Suprapubic skin (tissue), 4 donors: ENCODE data around the gene FKBP9. TPM values are rescaled to one million over a fixed set of nuclear protein-coding genes. Genes with fewer than 3 reads are reported as not detected.

Experiments used
- DNase-seq, 2 donors: peaks; one replicate each; pipeline ENCODE4 v3.0.0-alpha.2; 2019; ENCODE audit warnings: low spot score in 2 of 2
- H3K27ac ChIP-seq: fragments of 200-600 bp; sonication (generic); one replicate; pipeline ENCODE4 v1.5.1; 2019
- H3K27me3 ChIP-seq: fragments of 200-600 bp; sonication (generic); one replicate; pipeline ENCODE4 v1.5.1; 2019
- H3K36me3 ChIP-seq: fragments of 200-600 bp; sonication (generic); one replicate; pipeline ENCODE4 v1.5.1; 2019
- H3K4me1 ChIP-seq: fragments of 200-600 bp; sonication (generic); one replicate; pipeline ENCODE4 v1.5.1; 2019
- H3K4me3 ChIP-seq: fragments of 200-600 bp; sonication (generic); one replicate; pipeline ENCODE4 v1.5.1; 2019; ENCODE audit warnings: mild to moderate bottlenecking
- H3K9me3 ChIP-seq: fragments of 200-600 bp; sonication (generic); one replicate; pipeline ENCODE4 v1.5.1; 2019
- EP300 ChIP-seq: sonication (generic); formaldehyde crosslinking; IDR thresholded peaks from one replicate; pipeline ENCODE4 v1.6.1; 2017; ENCODE audit warnings: antibody characterized with exemption
- POLR2A ChIP-seq, 2 donors: fragments of 450-650 bp; IDR thresholded peaks; one replicate each; pipeline ENCODE4 v1.6.1; 2017; ENCODE audit warnings: antibody characterized with exemption in 2 of 2, mild to moderate bottlenecking in 2 of 2, moderate library complexity in 2 of 2
- POLR2AphosphoS5 ChIP-seq, 3 donors: sonication (generic); formaldehyde crosslinking; IDR thresholded peaks; one replicate each; pipeline ENCODE4 v1.6.1; 2017; ENCODE audit warnings: antibody characterized with exemption in 3 of 3
- WGBS: methylation state at CpG from one replicate; pipeline ENCODE4 v1.1.5; 2018; 5-methylcytosine and 5-hydroxymethylcytosine counted together
- total RNA-seq, 4 donors: library from RNA; depleted of rRNA; stranded (reverse); fragments of >200 nt; gene quantifications; one replicate each; pipeline ENCODE4 v1.1.0, GENCODE V29; 2016
- TF ChIP-seq, protein P1 (sequence below), 2 donors: fragments of 200-600 bp in 1 of 2; fragments of 450-650 bp in 1 of 2; sonication (generic) in 1 of 2; IDR thresholded peaks; one replicate each; pipeline ENCODE4 v1.5.1; 2016 to 2019; ENCODE audit warnings: antibody characterized with exemption in 2 of 2, mild to moderate bottlenecking in 1 of 2, moderate library complexity in 1 of 2

The FKBP9 gene
- total RNA-seq, 4 donors from 2014 or later, result 79.7 to 131 (median 93.5) TPM

DNA sequence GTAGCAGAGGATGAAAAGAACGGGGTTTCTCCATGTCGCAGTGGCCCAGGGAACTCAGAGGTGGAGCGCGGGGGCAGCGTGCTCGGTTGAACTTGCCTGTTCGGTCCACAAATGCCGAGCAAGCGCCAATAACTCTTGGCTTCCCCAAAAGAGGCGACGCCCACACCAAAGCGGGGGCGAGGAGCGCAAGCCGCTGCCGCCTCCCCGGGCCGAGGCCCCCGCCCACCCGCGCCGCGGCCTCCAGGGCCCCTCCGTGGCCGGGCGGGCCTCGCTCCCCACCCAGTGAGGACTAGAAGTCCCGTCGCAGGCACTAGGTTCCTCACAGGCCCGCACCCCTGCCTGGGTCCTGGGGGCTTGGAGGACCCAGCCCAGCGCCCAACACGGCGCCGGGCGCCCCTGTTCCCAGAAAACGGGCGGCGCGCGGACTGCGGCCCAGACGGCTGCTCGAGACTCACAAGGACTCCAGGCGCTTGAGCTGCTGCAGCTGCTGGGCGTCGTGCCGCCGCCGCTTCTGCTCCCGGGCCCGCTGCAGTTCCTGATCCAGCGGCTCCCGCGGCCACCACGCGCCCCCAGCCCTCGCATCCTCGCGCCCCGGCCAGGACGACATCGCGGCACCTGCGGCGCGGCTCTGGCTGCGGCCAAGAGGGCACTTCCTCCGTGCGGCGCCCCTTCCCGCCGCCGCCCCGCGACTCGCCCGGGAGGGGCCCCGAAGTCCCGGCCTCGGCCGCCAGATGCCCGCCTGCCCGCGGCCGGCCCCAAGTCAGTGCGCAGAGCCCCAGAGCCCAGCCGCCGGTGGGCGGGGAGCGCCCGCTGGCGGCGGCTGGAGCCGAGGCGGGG is 14.6 kb upstream of the FKBP9 start:
- Histone ChIP-seq H3K9me3 (no peaks in the 10 kb centered on the region), H3K27me3 (no peaks in the 10 kb centered on the region), H3K27ac (peak overlapping the region; percentile 94), H3K36me3 (no peaks in the 10 kb centered on the region), H3K4me3 (peak overlapping the region; percentile 78), H3K4me1 (peaks cover 32% of the 10 kb centered on the region)
- 0% methylated on average over 9 of the region's 95 CpGs for WGBS
- no peak for TF ChIP-seq EP300
- TF ChIP-seq, protein P1, sequence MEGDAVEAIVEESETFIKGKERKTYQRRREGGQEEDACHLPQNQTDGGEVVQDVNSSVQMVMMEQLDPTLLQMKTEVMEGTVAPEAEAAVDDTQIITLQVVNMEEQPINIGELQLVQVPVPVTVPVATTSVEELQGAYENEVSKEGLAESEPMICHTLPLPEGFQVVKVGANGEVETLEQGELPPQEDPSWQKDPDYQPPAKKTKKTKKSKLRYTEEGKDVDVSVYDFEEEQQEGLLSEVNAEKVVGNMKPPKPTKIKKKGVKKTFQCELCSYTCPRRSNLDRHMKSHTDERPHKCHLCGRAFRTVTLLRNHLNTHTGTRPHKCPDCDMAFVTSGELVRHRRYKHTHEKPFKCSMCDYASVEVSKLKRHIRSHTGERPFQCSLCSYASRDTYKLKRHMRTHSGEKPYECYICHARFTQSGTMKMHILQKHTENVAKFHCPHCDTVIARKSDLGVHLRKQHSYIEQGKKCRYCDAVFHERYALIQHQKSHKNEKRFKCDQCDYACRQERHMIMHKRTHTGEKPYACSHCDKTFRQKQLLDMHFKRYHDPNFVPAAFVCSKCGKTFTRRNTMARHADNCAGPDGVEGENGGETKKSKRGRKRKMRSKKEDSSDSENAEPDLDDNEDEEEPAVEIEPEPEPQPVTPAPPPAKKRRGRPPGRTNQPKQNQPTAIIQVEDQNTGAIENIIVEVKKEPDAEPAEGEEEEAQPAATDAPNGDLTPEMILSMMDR (IDR thresholded peaks at IDR 0.05), result peak; percentile 9 to 65
- DNase-seq, result peak; percentile 83 to 88

DNA sequence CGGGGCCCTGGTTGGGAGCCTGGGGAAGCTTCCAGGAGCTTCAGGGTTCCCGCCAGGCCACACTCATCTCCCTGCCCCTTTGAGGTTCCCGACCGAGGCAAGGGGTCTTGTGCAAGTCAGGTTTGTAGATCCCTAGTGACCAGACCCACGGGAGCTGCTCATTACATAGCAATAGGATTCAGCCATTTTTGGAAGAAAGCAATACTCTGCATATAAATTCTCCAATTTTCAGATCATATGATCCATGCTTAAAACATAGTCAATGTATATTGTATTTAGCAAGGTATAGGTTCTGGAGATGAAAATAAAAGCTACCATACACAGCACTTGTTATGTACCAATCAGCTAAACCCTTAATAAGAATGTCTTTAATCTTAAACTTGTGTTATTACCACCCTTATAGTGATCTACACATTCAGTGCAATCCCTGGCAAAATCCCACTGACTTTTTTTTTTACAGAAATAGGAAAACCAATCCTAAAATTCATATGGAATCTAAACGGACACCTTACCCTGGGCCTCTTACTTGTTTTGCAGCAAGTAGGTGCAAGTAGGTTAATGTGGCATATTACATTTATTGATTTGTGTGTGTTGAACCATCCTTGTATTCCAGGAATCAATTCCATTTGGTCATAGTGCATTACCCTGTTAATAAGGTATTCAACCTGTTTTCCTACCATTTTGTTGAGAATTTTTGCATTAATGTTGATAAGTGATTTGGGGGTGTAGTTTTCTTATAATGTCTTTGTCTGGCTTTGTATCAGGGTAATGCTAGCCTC is 13.8 kb upstream of the FKBP9 start:
- 16% methylated on average over 5 of the region's 6 CpGs for WGBS
- peak; percentile 84 for DNase-seq
- Histone ChIP-seq H3K36me3 (no peaks in the 10 kb centered on the region), H3K4me1 (peaks cover 26% of the 10 kb centered on the region), H3K9me3 (no peaks in the 10 kb centered on the region), H3K27me3 (no peaks in the 10 kb centered on the region), H3K4me3 (peak overlapping the region; percentile 78), H3K27ac (peak overlapping the region; percentile 94)
- TF ChIP-seq, protein P1 (IDR thresholded peaks at IDR 0.05), result no peak
- no peak for TF ChIP-seq EP300
- no peak for TF ChIP-seq POLR2AphosphoS5 (IDR thresholded peaks at IDR 0.05)
- TF ChIP-seq POLR2A (IDR thresholded peaks at IDR 0.05), result no peak

DNA sequence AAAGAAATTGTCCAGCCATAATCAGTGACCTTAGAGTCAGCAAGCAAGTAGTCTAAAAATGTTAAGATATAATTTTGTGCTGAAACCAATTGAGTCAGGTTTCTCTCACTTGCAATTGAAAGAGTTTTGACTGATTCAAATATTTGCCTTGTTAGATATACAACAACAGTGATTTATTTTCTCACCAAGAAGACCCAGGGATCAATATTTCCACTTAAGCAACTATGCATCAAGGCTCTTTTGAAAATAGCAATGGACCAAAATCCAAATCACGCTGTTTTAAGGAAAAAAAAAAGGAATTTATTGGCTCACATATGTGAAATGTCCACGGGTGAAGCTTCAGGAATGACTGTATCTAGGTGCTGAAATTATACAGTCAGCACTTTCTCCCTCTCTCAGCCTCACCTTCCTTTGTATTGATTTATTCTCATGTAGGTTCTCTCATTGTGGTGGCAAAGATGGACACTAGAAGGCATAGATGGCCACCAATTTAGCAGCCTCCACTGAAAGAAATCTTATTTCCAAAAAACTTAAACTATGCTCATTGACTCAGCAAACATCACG is 9.7 kb upstream of the FKBP9 start:
- no peak for TF ChIP-seq EP300
- H3K27me3 ChIP-seq, result no peaks in the 10 kb centered on the region
- DNase-seq, result no peak
- WGBS, result 84% methylated on average over 3 of the region's 3 CpGs
- H3K9me3 ChIP-seq, result no peaks in the 10 kb centered on the region
- no peaks in the 10 kb centered on the region for H3K36me3 ChIP-seq
- H3K27ac ChIP-seq, result no peak overlapping the region
- peaks cover 4% of the 10 kb centered on the region for H3K4me1 ChIP-seq
- H3K4me3 ChIP-seq, result no peak overlapping the region

DNA sequence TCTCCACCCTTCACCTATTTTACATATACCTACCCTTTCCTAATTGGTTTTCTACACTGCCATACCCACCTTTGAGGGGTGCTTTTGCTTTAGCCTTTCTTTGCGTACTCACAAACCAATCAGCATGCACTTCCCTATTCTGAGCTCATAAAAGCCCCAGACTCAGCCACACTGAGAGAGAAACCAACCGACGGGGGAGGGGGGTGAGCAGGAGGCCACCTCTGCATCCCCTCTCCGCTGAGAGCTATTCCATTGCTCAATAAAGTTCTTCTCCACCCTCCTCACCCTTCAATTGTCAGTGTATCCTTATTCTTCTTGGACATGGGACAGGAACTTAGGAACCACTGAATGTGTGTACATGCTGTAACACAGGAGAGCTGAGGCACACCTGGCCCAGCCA is 9.0 kb upstream of the FKBP9 start:
- Histone ChIP-seq H3K9me3 (no peaks in the 10 kb centered on the region), H3K4me3 (no peak overlapping the region), H3K4me1 (peaks cover 2% of the 10 kb centered on the region), H3K36me3 (no peaks in the 10 kb centered on the region), H3K27me3 (no peaks in the 10 kb centered on the region), H3K27ac (no peak overlapping the region)
- WGBS, result 85% methylated on average over 4 of the region's 4 CpGs
- TF ChIP-seq POLR2A (IDR thresholded peaks at IDR 0.05) (no peak), POLR2AphosphoS5 (IDR thresholded peaks at IDR 0.05) (no peak), EP300 (no peak)
- TF ChIP-seq, protein P1 (IDR thresholded peaks at IDR 0.05), result no peak
- no peak for DNase-seq

DNA sequence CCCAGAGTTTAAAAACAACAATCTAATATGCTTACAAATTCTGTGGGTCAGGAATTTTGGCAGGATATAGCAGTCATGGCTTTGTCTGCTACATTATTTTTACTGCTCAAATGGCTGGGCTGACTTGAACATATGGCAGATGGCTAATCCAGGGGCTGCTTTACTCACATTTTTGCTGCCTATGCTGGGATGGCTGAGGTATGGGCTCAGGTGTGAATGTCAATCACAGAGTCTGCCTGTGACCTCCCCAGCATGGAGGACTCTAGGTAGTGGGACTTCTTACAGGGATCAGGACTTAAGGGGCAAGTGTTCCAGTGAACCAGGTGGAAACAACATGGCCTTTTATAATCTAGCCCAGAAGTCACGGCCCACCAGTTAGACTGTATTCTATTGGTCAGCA is 4.4 kb upstream of the FKBP9 start:
- Histone ChIP-seq H3K4me3 (no peak overlapping the region), H3K27me3 (no peaks in the 10 kb centered on the region), H3K9me3 (no peaks in the 10 kb centered on the region), H3K4me1 (peaks cover 5% of the 10 kb centered on the region), H3K36me3 (no peaks in the 10 kb centered on the region), H3K27ac (no peak overlapping the region)
- no peak for DNase-seq
- TF ChIP-seq POLR2A (IDR thresholded peaks at IDR 0.05) (no peak), POLR2AphosphoS5 (IDR thresholded peaks at IDR 0.05) (no peak), EP300 (no peak)
- TF ChIP-seq, protein P1 (IDR thresholded peaks at IDR 0.05), result no peak
- 100% methylated on average over 1 of the region's 1 CpG for WGBS
